GM19452 (cell line): ENCODE results near the gene ABI3BP.

Experiments used
- ATAC-seq: cut with Tn5 transposase; IDR thresholded peaks from one replicate; pipeline ENCODE4 v1.9.1; 2021; ENCODE audit not compliant: unreplicated experiment

Gene ABI3BP

GRCh38 chr3:100893590-100893989 is 99.6 kb downstream of the ABI3BP start:
- ATAC-seq: no peak

GRCh38 chr3:100893108-100893507 is 100.1 kb downstream of the ABI3BP start:
- ATAC-seq: no peak

GRCh38 chr3:100891827-100892226 is 101.4 kb downstream of the ABI3BP start:
- no peak for ATAC-seq

- ATAC-seq: no peak
Measured at GRCh38 chr3:100891033-100891432, 102.2 kb downstream of the ABI3BP start.

- ATAC-seq: no peak
Measured at GRCh38 chr3:100888881-100889280, 104.3 kb downstream of the ABI3BP start.

- no peak for ATAC-seq
Measured at GRCh38 chr3:100882571-100882984, 110.6 kb downstream of the ABI3BP start.

GRCh38 chr3:100880845-100881244 is 112.4 kb downstream of the ABI3BP start:
- no peak for ATAC-seq

- ATAC-seq: no peak
Measured at GRCh38 chr3:100880072-100880471, 113.1 kb downstream of the ABI3BP start.

- ATAC-seq: no peak
Measured at GRCh38 chr3:100879195-100879810, 113.9 kb downstream of the ABI3BP start.

- ATAC-seq: no peak
Measured at GRCh38 chr3:100877286-100877685, 115.9 kb downstream of the ABI3BP start.

- ATAC-seq: no peak
Measured at GRCh38 chr3:100875239-100875638, 118.0 kb downstream of the ABI3BP start.

GRCh38 chr3:100873611-100874010 is 119.6 kb downstream of the ABI3BP start:
- ATAC-seq: no peak

- no peak for ATAC-seq
Measured at GRCh38 chr3:100871306-100871705, 121.9 kb downstream of the ABI3BP start.

- no peak for ATAC-seq
Measured at GRCh38 chr3:100869787-100870186, 123.4 kb downstream of the ABI3BP start.

- no peak for ATAC-seq
Measured at GRCh38 chr3:100868894-100869293, 124.3 kb downstream of the ABI3BP start.

GRCh38 chr3:100868096-100868495 is 125.1 kb downstream of the ABI3BP start:
- ATAC-seq: no peak

- no peak for ATAC-seq
Measured at GRCh38 chr3:100865442-100865841, 127.8 kb downstream of the ABI3BP start.

GRCh38 chr3:100864471-100865250 is 128.6 kb downstream of the ABI3BP start:
- ATAC-seq: no peak

- no peak for ATAC-seq
Measured at GRCh38 chr3:100857863-100858262, 135.4 kb downstream of the ABI3BP start.

GRCh38 chr3:100856821-100857220 is 136.4 kb downstream of the ABI3BP start:
- no peak for ATAC-seq

- no peak for ATAC-seq
Measured at GRCh38 chr3:100852840-100853239, 140.4 kb downstream of the ABI3BP start.

- no peak for ATAC-seq
Measured at GRCh38 chr3:100850701-100851100, 142.5 kb downstream of the ABI3BP start.

- no peak for ATAC-seq
Measured at GRCh38 chr3:100850156-100850555, 143.1 kb downstream of the ABI3BP start.
